Activated CD4-positive, alpha-beta T cell treated with anti-CD3 and anti-CD28 coated beads, Interleukin-2, amount 50 U/mL, for 24 hours (primary cell): ENCODE data around the gene CACNA2D2.

Experiments
- DNase-seq, 2 donors: peaks; one replicate each; pipeline ENCODE4 v3.0.0-alpha.2; 2020; ENCODE audit warnings: low read depth in 1 of 2, low spot score in 1 of 2

Gene CACNA2D2

DNA sequence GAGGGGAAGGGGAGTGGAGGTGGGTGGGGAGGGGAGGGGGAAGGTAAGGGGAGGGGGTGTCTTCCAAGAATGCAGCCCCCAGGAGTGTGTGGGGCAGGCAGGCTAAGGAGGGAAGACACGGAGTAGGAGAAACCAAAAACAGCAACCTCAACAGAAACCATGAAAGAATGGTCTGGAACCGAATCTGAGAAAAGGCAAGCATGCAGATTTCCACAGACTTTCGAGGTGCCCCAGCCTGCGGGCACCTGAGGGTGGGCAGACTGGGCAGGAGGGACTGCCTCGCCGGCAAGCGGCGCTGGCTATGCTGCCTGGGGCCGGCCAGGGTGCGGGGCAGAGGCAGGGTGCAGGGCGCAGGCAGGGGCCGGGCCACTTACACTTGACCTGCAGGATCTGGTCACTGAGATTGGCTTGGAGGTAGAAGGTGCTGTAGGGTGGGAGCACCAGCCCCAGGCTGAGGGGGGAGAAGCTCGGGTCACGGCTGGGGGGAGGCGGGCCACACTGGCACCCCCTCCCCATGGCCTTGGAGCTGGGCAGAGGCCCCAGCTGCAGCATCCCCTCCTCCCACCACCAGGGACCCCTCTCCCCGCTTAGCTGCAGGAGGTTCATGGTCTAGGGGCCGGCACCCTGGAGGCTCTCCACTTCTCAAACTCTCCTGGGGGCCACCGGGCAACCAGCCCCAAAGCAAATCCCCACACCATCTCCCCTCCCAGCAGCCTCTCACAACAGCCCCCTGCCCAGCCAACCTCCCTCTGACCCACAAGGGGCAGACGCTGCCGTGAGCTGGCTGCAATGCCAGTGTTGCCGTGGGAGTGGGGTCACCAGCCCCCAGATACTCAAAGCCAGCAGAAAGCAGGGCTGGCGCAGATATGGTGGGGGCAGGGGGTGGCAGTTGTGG lies 128.8 kb downstream of the CACNA2D2 start:
- DNase-seq, result no peak

DNA sequence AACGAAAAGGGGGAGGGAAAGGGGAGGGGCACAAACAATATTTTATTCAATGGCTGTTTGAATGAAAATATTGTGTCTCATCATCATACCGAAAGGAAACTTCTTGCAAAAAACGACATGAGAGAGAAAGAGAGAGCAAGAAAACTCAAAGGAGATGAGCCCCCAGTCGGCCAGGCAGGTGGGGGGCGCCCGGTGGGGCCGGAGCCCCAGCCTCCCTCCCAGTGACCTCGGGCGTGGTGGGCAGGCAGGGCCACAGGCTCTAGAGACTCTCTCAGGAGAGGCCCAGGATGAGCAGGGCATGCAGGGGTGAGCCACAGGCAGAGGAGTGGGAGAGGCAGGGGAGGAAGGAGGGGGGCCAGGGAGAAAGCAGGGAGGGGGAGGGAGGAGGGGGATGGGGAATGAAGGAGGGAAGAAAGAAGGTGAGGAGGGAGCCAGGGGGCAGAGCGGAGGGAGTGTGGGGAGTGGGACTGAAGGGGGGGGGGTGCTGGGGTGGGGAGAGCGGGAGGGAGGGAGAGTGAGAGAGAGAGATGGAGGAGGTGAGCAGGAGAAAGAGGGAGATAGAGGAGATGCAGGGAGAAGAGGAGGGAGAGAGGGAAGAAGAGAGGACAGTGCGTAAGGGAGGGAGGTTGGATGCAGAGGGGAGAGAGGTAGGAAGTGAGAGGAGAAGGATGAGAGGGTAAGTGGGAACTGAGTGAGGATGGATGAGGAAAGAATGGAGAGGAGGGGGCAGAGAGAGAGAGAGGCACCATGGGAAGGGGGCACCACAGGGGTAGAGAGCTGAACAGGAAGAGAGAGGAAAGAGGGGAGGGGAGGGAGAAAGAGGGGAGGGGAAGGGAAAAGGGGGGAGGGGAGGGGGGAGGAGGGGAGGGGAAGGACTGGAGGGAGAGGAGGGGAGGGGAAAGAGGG lies 130.0 kb downstream of the CACNA2D2 start:
- no peak for DNase-seq

DNA sequence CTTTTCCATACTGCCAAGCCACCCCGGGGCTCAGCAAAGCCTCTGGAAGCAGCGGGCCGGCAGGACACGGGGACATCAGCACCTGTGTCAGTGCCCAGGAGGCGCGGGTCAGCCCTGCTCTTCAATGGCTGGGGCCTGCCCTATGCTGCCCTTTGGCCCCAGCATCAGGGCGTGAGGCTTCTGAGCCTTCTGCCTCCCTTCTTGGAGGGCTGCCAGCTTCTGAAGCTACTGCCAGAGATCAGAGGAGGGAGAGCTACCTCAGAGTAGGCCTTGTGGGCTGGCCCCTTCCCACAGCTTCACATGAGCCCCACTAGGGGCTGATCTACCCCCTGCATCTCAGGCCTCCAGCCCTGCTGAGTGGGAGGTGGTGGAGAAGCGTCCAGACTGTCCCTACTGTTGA lies 131.1 kb downstream of the CACNA2D2 start:
- no peak for DNase-seq

DNA sequence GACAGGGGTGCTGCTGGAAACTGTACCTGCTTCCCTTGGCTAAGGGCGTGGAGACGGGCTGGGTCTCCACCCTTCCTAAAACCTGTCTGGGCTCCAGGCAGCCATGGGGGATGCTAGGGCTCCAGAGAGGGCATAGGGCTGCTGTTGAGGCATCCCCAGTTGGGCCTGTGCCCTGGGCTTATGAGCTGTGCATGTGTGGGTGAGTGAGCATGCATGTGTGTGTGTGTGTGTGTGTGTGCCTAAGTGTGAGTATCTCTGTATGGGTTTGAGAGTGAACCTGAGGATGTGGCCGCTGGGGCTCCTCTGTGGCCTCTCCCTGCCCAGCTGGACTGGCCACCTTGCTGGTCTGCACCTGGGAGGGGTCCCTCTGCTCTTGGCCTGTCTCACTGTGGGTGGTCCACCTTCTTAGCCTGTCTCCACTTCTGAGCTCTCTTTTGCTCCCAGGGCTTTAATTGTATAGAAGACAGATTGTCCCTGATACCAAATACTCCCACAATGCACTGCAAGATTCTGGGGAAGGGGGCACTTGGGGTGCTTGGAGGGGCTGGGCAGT lies 132.2 kb downstream of the CACNA2D2 start:
- DNase-seq, result no peak

DNA sequence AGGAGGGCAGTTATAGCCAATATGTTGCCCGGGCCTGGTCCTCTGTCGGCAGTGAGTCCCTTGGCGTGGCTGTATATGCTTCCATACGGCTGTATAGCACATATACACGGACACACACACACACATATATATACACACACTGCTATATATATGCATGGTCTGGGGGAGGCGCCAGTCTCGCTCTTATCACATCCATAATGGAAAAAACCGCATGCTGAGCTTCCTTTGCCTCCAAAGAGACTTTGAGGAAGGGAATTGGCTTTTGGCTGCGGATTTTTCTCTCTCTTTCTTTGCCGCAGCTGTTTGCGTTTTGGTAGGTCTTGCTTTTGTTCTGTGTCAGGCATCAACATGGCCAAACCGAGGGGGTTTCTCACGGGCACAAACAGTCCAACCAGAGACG lies 132.8 kb downstream of the CACNA2D2 start:
- DNase-seq, result no peak

DNA sequence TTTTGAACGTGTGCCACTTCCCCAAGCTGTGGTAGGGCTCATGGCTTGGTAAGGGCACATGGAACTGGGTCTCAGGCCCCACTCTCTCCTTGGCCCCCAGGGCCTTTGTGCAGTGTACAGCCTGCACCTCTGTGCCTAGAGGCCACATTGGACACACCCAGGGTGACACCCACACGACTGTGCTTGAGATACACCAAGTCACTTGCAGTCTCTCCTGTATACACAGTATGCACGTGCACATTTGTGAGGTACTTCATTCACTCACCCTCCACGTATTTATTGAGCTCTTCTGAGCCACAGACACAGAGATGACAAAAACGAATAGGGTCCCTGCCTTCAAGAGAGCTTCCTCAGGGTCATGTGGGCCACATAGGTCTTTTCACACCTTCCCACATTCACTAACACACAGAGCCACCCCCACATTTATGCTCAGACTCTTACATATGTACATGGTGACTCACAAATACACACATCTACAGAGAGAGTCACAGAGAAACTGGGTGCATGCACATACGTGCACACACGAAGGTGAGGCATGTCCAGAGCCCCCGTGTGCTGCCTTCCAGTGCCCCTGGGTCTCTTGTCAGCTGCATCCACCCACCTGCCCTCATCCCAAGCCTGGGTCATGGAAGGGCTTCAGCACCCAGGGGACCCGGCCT lies 134.3 kb downstream of the CACNA2D2 start:
- DNase-seq, result no peak

DNA sequence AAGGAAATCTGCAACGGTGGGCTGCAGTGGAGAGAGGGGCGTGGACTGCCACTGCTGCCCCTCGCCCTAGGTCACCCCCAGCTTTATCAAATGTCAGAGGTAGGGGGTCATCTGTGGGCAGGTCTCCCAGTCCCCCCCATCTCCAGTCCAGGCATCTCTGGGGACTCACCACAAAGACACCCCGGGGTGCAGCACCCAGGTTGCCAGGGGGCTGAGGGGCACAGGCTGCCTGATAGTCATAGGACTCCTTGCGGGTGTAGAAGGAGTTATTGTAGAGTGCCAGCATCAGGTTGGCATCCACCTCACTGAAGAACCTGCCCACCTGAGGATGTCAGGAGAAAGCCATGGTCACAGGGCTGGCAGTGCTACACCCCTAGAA lies 137.6 kb downstream of the CACNA2D2 start:
- no peak for DNase-seq

DNA sequence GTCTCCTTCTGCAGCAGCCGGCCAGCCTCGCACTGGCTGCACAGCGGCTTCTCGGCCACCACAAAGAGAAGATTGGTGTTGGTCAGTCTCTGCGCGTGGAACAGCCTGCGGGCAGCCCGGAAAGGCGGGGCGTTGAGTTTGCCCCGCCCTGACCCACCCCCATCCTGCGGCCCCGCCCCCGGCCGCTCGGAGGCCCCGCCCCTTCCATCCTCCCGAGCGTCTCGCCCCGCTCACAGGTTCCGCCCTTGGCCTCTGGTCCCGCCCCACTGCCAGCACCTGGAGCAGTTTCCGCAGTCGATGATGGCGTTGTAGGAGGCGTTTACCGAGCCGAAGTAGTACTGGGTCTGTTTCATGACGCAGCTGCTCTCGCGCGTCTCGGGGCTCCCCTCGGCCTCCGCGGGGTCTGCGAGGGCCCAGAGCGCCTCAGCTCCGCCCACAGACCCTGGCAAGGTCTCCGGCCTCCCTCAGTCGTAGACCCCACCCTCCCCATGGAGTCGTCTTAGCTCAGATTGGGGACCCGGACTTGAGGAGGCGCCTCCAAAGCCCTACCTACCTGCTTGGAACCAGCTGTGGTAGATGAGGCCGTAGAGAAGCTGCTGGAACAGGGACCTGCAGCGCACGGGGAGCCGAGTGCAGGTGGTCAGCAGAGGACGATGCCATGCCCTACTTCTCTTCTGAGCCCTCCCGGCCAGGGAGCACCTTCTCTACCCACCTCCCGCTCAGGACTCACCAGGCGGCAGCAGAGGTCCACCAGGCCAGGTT lies 138.2 kb downstream of the CACNA2D2 start:
- peak; percentile 80 to 91 for DNase-seq

DNA sequence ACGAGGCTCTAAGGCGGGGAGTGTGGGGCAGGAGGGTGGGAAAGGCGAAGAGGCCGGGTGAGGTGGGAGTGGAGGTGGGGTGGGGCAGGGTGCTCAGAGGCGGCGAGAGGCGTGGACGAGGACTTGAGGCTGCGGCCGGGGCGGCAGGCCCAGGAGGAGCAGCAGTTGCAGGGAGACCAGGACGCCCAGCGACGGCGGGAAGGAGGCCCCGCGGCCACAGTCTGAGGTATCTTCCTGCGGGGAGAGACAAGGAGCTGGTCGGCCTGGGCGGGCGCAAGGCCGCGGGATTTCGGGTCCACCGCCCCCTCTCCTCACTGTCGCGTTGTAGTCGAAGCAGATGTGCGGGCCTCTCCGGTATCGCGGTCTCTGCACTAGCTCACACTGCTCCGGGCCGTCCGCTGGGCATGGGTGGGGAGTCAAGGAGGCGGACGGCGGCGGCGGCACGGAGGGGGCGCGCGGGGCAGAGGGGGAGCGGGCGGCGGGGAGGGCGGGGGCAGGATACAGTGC lies 138.8 kb downstream of the CACNA2D2 start:
- no peak for DNase-seq

DNA sequence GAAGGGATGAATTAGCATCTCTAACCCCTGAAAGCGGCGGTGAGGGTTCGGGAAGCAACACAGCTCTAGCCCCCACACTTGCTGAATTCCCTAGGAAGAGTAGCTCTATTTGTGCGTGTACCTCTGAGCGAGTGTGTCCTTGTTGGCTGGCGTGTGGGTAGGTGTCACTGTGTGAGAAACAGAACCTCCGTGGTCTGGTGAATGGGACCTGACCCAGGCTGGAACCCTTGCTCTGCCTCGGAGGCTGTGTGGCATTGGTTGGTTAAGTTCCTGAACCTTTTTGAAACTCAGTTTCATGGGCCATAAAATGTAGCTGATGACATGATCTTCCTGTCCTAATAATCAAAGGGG lies 143.7 kb downstream of the CACNA2D2 start:
- DNase-seq, result no peak

DNA sequence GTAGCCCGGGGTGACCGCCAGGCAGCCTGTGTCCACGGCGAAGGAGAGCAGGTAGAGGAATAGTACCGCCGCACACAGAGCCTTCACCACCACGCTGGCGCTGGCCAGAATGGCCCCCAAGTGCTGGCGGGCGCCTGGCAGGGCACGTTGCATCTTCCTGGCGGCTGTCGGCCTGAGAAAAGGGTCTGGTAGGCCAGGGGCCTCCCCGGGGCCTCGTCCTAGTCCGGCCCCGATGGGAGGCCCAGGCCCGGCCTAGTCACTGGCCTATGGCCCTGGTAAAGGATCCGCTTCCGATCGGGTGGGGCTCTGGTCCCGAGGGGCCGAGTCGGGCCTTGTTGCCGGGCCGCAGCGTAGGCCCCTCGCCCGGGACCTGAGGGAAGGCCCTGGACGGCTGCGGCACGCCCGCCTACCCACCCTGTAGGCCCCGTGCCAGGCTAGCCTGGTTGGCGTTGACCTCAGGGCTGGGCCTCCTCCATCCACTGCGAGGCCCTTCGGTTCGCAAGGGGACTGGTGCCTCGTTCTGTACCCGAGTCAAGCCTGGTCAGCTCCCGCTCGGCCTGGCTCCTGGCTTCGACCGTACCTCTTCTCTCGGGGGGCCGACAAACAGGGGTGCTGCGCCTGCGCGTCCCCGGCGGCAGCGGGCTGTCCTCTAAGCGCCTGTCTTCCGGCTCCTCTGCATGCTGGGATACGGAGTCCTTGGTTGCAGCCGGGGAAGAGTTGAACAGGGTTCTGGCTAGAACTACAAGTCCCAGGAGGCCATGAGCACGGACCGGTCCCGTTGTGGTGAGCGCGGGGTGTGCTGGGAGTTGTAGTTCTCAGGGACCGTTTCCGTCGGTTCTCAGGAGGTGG lies 144.3 kb downstream of the CACNA2D2 start, which contains the start of gene TMEM115:
Gene TMEM115 (minus strand): TSS at position 611 of the 849 bp plus-strand sequence. CDS start 458 bp downstream, at position 153.
- peak; percentile 81 to 96 for DNase-seq

DNA sequence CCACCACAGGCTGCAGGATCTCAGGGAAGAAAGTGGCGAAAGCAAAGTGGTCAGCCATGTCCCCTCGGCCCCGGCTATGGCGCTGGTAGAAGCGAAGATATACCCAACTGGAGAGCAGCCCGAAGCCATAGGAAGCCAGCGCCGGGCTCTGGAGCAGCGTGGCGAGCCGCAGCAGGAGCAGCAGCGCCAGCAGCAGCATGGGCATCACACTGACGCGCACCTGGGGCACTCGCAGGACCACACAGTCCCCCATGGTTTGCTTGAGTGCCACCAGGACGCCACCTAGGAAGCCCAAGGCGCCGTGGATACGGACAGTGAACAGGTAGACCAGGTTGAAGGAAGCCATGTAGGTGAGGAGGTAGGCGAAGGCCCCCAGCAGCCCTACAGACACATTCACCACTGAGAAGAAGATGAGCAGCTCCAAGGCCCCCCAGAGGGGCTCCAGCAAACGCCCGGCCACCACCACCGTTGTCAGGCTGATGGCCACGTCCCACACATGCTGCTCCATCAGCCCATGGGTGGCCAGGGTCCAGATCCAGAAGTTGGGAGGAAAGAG lies 145.0 kb downstream of the CACNA2D2 start:
- DNase-seq, result no peak

DNA sequence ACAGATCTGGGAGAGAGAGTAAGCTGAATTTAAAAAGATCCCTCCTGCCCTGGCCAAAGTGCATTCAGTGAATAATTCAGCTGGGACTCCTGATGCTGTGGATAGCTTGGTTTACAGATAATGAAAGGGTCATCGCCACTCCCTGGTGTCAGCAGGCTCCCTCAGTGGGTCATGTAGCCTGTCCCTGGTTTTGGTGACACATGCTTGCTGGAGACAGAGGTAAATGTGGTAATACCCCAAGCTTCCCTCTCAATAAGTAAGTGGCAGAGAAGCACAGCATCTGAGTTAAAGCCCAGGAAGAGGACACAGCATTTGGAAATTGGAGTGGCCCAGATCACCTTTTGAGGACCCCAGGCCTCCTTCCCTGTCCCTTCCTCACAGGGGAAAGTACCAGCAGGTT lies 146.0 kb downstream of the CACNA2D2 start:
- no peak for DNase-seq

DNA sequence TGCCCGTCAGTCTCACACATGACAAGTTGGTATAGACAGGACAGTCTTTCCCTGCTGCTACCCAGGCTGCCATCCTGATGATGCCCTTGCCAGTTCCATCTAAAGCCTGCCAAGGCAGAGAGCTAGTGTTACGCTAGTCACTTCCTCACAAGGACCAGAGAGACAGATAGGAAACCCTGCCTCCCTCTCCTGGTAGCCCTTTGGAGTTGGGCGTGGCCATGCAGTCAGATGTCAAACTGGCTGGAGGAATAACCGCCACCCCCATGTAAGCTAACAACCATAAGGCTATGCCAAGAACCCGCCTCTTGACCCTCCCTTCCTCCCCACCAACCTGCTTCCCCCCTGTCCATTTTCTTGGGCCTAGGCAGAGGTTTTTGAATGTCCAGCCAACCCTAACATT lies 146.9 kb downstream of the CACNA2D2 start:
- DNase-seq, result no peak

DNA sequence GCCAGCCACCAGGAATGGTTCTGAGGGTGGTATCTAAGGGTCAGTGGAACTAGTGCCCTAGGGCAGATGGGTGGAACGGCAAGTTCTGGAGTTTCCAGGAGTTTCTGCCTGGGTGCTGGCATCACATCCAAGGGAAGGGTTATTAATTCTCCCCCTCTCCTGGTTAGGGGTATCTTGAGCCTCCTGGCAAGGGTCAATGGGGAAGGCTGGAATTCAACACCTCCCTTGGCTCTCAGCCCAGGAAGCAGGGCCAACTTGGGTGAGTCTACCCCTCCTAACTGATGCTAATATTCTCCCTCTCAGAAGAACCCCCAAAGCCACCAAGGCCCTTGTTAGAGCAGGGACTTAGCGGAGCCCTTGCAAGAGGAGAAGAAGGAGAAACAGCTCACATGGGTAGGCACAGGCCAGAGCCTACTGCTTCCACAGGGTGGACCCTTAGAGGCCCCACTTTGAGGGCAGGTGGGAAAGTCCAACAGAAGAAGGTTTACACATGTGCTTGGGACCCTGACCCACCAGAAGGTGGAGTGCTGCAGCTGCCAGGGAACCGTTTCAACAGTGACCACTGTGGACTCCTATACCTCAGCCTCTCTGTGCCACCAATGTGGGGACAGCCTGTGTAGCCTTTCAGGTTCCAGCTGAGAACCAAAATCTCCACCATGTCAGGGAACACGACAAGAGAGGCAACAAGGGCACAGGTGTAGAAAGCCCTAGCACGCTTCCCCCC lies 147.4 kb downstream of the CACNA2D2 start:
- no peak for DNase-seq

DNA sequence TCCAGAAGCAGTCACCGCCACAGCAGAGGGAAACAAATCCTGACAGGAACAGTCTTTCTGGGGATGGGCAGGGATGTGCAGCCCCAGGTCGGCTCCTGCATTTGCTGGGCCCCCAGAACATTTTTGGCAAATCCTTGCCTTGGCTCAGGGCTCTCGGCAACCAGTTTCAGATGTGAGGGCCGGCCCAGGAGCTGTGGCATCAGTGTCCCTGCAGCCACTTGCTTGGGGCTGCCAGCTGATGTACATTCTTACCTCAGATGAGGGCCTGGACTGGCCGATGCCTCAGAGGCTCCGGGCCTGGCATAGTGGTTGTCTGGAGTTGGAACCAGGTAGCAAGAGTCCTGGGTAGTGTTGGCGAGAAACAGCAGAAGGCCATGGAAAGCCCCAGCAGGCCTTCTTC lies 148.6 kb downstream of the CACNA2D2 start:
- DNase-seq, result no peak

DNA sequence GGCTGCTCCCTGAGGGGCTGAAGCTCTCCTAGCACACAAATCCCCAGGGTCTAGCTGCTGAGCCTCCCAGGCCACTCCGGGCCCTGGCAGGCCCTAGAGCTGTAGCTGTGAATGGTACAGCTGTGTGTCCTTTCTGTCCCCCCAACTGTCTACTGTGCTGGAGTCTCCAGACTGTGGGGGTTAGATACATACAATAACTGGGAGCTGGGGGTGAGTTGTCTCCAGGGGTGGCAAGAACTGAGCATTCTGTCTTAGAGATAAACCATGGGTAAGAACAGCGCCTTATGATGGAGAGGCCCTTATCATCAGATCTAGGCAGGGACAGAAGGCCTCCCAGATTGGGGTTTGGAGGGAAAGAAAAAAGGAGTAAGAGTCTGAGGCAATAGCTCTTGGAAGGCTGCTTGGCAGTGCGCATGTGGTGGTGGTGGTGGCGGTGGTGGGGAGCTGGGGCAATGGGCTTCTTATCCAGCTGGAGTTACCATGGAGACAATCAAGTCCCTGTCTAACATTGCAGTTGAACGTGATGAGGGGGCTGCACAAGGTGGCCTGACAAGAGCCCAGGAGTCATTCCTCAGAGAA lies 149.2 kb downstream of the CACNA2D2 start:
- no peak for DNase-seq
